GM12801 (cell line): ENCODE results near the gene DPEP1.

ENCODE experiments used
- CTCF ChIP-seq: IDR thresholded peaks from one replicate; pipeline ENCODE4 v1.5.1; 2011; ENCODE audit warnings: control low read depth; ENCODE audit not compliant: insufficient read length; ENCODE audit errors: extremely low read depth

The DPEP1 gene

GRCh38 chr16:89613231-89613953, at the start of gene DPEP1:
Gene DPEP1 (plus strand): TSS chr16:89613642. CDS start chr16:89630411, 16,769 bp downstream.
- no peak for TF ChIP-seq CTCF

- no peak for TF ChIP-seq CTCF
Observed at GRCh38 chr16:89564476-89565255, 48.8 kb upstream of the DPEP1 start.

GRCh38 chr16:89565256-89565505, 48.3 kb upstream of the DPEP1 start:
- no peak for TF ChIP-seq CTCF

- no peak for TF ChIP-seq CTCF
Observed at GRCh38 chr16:89565506-89566372, 47.7 kb upstream of the DPEP1 start.

GRCh38 chr16:89567656-89568594, 45.5 kb upstream of the DPEP1 start:
- no peak for TF ChIP-seq CTCF

GRCh38 chr16:89569506-89570341, 43.7 kb upstream of the DPEP1 start:
- TF ChIP-seq CTCF, result no peak
